B cell (primary cell): ENCODE measurements around the gene FAM25A. TPM values are rescaled to one million over a fixed set of nuclear protein-coding genes. Genes with fewer than 3 reads are reported as not detected.
A peak's percentile ranks its signal among the peaks of the same experiment; 100 is the strongest.
"Not testable (repeated sequence)": the region's sequence is repeated elsewhere in the genome, so short reads cannot be mapped to it uniquely, and the experiment has no call there.

Experiments
- ATAC-seq: fragments of 200-7000 bp; cut with Tn5 transposase; one replicate; pipeline ENCODE4 v1.10.0; 2021; ENCODE audit warnings: low read depth, mild to moderate bottlenecking, moderate number of reproducible peaks, moderate library complexity
- CTCF ChIA-PET: fragments of 350-600 bp; sonication (Branson Sonifier 250); formaldehyde crosslinking; loops from one replicate; lab custom pipeline; 2021; ENCODE audit warnings: antibody characterized with exemption, inconsistent platforms; lab: Charles Lee
- POLR2A ChIA-PET: fragments of 350-600 bp; sonication (Branson Sonifier 250); formaldehyde crosslinking; loops from one replicate; lab custom pipeline; 2021; ENCODE audit warnings: antibody characterized with exemption; lab: Charles Lee
- DNase-seq: peaks from one replicate; pipeline ENCODE4 v3.0.0; 2013
- H2AFZ ChIP-seq: 2 replicates; pipeline ENCODE4 v1.6.1; 2012; ENCODE audit warnings: mild to moderate bottlenecking, low read depth, low read length; ENCODE audit not compliant: insufficient read depth, poor library complexity, severe bottlenecking
- H3K27ac ChIP-seq, 2 donors: 1 replicate in 1 of 2; 2 replicates in 1 of 2; pipeline ENCODE4 v1.5.1; 2012 to 2013; ENCODE audit warnings: low read length in 2 of 2, mild to moderate bottlenecking in 2 of 2, moderate library complexity in 1 of 2
- H3K27me3 ChIP-seq, 4 experiments: fragments of 200-600 bp in 1 of 4; sonication (generic) in 1 of 4; replicated peaks in 1 of 4; 1 replicate in 2 of 4; 2 replicates in 2 of 4; pipeline versions ENCODE4 v1.6.1 to v1.7.0; 2013 to 2016; ENCODE audit warnings: low read length in 3 of 4, mild to moderate bottlenecking in 2 of 4, mixed read lengths in 1 of 4, moderate library complexity in 1 of 4; ENCODE audit not compliant: insufficient read depth in 4 of 4, control insufficient read depth in 3 of 4; ENCODE audit errors: control extremely low read depth in 1 of 4
- H3K36me3 ChIP-seq, 2 experiments: replicated peaks in 1 of 2; 1 replicate in 1 of 2; 2 replicates in 1 of 2; pipeline versions ENCODE4 v1.6.1 to v1.7.1; 2013; ENCODE audit warnings: low read length in 1 of 2; ENCODE audit not compliant: insufficient read depth in 2 of 2, control insufficient read depth in 1 of 2; ENCODE audit errors: control extremely low read depth in 1 of 2, extremely low read depth in 1 of 2
- H3K4me1 ChIP-seq, 2 donors: fragments of 200-600 bp in 1 of 2; sonication (generic) in 1 of 2; 1 replicate in 1 of 2; 2 replicates in 1 of 2; pipeline versions ENCODE4 v1.5.1 to v1.6.1; 2013 to 2017; ENCODE audit warnings: low read length in 2 of 2; ENCODE audit not compliant: control insufficient read depth in 2 of 2, insufficient read depth in 2 of 2
- H3K4me2 ChIP-seq: replicated peaks from 2 replicates; pipeline ENCODE3; 2012; ENCODE audit warnings: mild to moderate bottlenecking, low read depth, low read length; ENCODE audit not compliant: poor library complexity, severe bottlenecking
- H3K4me3 ChIP-seq, 5 experiments: fragments of 200-600 bp in 1 of 5; sonication (generic) in 1 of 5; 1 replicate in 3 of 5; 2 replicates in 2 of 5; pipeline versions ENCODE4 v1.5.1 to v1.7.0; 2011 to 2016; ENCODE audit warnings: low read length in 4 of 5, mild to moderate bottlenecking in 4 of 5, low read depth in 2 of 5, control low read depth in 1 of 5, moderate library complexity in 1 of 5; ENCODE audit not compliant: insufficient read depth in 1 of 5; ENCODE audit errors: control extremely low read depth in 1 of 5, extremely low read depth in 1 of 5
- H3K79me2 ChIP-seq: fragments of 200-600 bp; sonication (generic); one replicate; pipeline ENCODE4 v1.6.0; 2016; ENCODE audit warnings: low read length; ENCODE audit not compliant: control insufficient read depth, insufficient read depth
- H3K9ac ChIP-seq: fragments of 200-600 bp; sonication (generic); 2 replicates; pipeline ENCODE4 v1.6.1; 2017; ENCODE audit warnings: mild to moderate bottlenecking, low read length, moderate library complexity
- H3K9me3 ChIP-seq, 3 donors: one replicate each; pipeline versions ENCODE4 v1.6.1 to v1.7.1; 2013; ENCODE audit warnings: low read length in 2 of 3; ENCODE audit not compliant: control insufficient read depth in 2 of 3, insufficient read depth in 1 of 3; ENCODE audit errors: control extremely low read depth in 1 of 3
- H4K20me1 ChIP-seq: 2 replicates; pipeline ENCODE4 v1.6.0; 2012; ENCODE audit warnings: mild to moderate bottlenecking, low read length; ENCODE audit not compliant: insufficient read depth, control insufficient read depth, poor library complexity, severe bottlenecking
- H3K27ac Mint-ChIP-seq: one replicate; pipeline ENCODE4 v1.8.0; 2021; ENCODE audit warnings: mixed read lengths
- H3K27me3 Mint-ChIP-seq: one replicate; pipeline ENCODE4 v1.8.0; 2021; ENCODE audit warnings: mixed read lengths
- H3K4me1 Mint-ChIP-seq: one replicate; pipeline ENCODE4 v1.8.0; 2021; ENCODE audit warnings: mixed read lengths
- H3K4me3 Mint-ChIP-seq: one replicate; pipeline ENCODE4 v1.8.0; 2021; ENCODE audit warnings: mixed read lengths
- H3K9me3 Mint-ChIP-seq: one replicate; pipeline ENCODE4 v1.8.0; 2022; ENCODE audit warnings: mixed read lengths; ENCODE audit not compliant: insufficient read depth
- CTCF ChIP-seq: fragments of 200-600 bp; IDR thresholded peaks from one replicate; pipeline ENCODE4 v1.8.0; 2022; ENCODE audit warnings: antibody characterized with exemption, mild to moderate bottlenecking
- EZH2 ChIP-seq: IDR thresholded peaks from 2 replicates; pipeline ENCODE4 v1.6.1; 2012; ENCODE audit warnings: borderline replicate concordance, low read depth, mild to moderate bottlenecking, moderate library complexity, low read length; ENCODE audit not compliant: insufficient read depth, poor library complexity, severe bottlenecking
- WGBS: methylation state at CpG from one replicate; pipeline ENCODE4 v1.1.5; 2013; ENCODE audit warnings: missing lambda C conversion rate; ENCODE audit not compliant: insufficient coverage; 5-methylcytosine and 5-hydroxymethylcytosine counted together
- intact Hi-C: fragments of 100-400 bp; cut with micrococcal nuclease; formaldehyde crosslinking; loops from one replicate; pipeline ENCODE4 v1.10.0; 2022
- polyA minus RNA-seq: library from RNA; depleted of rRNA, polyadenylated mRNA; stranded (reverse); fragments of >200 nt; gene quantifications from 2 replicates; pipeline ENCODE4 v1.2.3, GENCODE V29; 2012
- polyA plus RNA-seq: library from polyadenylated mRNA; depleted of rRNA; stranded (reverse); fragments of >200 nt; gene quantifications from 2 replicates; pipeline ENCODE4 v1.2.3, GENCODE V29; 2012
- total RNA-seq, 2 donors: library from RNA; stranded (reverse); fragments of 120-200 nt in 1 of 2; gene quantifications; 1 replicate in 1 of 2; 2 replicates in 1 of 2; pipeline versions ENCODE4 v1.2.3 to v1.2.4, GENCODE V29; 2013 to 2022

Gene FAM25A
- not detected in 2 replicates for total RNA-seq
- total RNA-seq (2013): not detected
- polyA plus RNA-seq: not detected in 2 replicates
- not detected in 2 replicates for polyA minus RNA-seq

DNA sequence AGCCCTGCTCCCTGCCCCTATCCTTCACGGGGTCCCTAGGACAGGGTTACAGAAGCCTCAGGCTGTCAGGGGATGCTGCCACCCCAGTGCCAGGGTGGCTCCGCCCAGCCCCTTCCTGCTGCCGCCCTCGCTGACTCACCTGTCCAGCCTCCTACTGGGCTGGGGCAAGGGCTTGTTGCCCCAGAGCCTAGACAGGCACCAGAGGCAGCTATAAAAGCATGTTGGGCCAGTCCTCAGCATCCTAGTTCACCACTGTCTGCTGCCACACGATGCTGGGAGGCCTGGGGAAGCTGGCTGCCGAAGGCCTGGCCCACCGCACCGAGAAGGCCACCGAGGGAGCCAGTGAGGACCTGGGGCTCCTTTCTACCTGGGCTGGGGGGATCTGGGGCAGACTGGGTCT lies at the start of gene FAM25A:
FAM25A (plus strand) TSS at position 239 of the 400 bp plus-strand sequence; CDS start at position 270, 31 bp downstream.
- H3K9me3 Mint-ChIP-seq, H3K27ac Mint-ChIP-seq, POLR2A ChIA-PET, H3K27me3 ChIP-seq, CTCF ChIA-PET, DNase-seq, H3K36me3 ChIP-seq, H3K9ac ChIP-seq, H2AFZ ChIP-seq, H3K79me2 ChIP-seq, H3K4me1 ChIP-seq, H3K4me3 ChIP-seq, intact Hi-C loops, H3K27me3 Mint-ChIP-seq, ATAC-seq, H3K4me1 Mint-ChIP-seq, H3K4me3 Mint-ChIP-seq, H3K4me2 ChIP-seq, H3K27ac ChIP-seq, H4K20me1 ChIP-seq, H3K9me3 ChIP-seq: not testable (repeated sequence)
- WGBS: 92% methylated on average over 9 of the region's 9 CpGs

GRCh38 chr10:86970982-86971231 lies 49.2 kb upstream of the FAM25A start:
- under 1% methylated on average over 19 of the region's 20 CpGs for WGBS
- CTCF ChIA-PET: interaction anchor here (0.6 to 3.9 kb wide), 3 partner anchors 31 to 259 kb away, joined by 3 to 19 read pairs (median 4); no protein-coding TSS in a partner anchor

More at GRCh38 chr10:86970982-86971231, 49.2 kb upstream of the FAM25A start:
- peaks cover 0 to 20% (median 0%) of the 10 kb centered on the region in 3 donors for H3K9me3 ChIP-seq
- peak overlapping the region; percentile 87 for H2AFZ ChIP-seq
- peak overlapping the region in 4 of 5 experiments; percentile 70 to 83 (median 76) for H3K4me3 ChIP-seq
- TF ChIP-seq EZH2 (no peak), CTCF (no peak)
- H3K9ac ChIP-seq: peak overlapping the region; percentile 80
- H3K27ac ChIP-seq: peak overlapping the region; percentile 80 to 86
- POLR2A ChIA-PET: interaction anchor here (0.9 to 1.4 kb wide), 2 partner anchors 124 to 571 kb away, joined by 4 to 10 read pairs; partner anchors contain the start of genes GLUD1 and SHLD2
- H3K27me3 Mint-ChIP-seq: peaks cover 7% of the 10 kb centered on the region
- no peaks in the 10 kb centered on the region for H3K79me2 ChIP-seq
- DNase-seq: no peak
- no peaks in the 10 kb centered on the region for H4K20me1 ChIP-seq
- ATAC-seq: no peak
- H3K27ac Mint-ChIP-seq: peak overlapping the region; percentile 86
- H3K9me3 Mint-ChIP-seq: no peaks in the 10 kb centered on the region
- H3K36me3 ChIP-seq: no peaks in the 10 kb centered on the region
- peak overlapping the region; percentile 99 for H3K4me2 ChIP-seq
- intact Hi-C loops: loop anchor here (1.0 to 2.0 kb wide), 3 partner anchors 32 to 214 kb away; partner anchors contain the start of genes BMPR1A and SHLD2
- H3K4me3 Mint-ChIP-seq: peak overlapping the region; percentile 91
- H3K4me1 Mint-ChIP-seq: peaks cover 33% of the 10 kb centered on the region
- H3K4me1 ChIP-seq: peaks cover 29 to 45% of the 10 kb centered on the region in 2 donors
- H3K27me3 ChIP-seq: peaks cover 0 to 33% (median 15%) of the 10 kb centered on the region in 4 experiments
